GM19239 (cell line): ENCODE data around the gene G6PC3.

Experiments
- DNase-seq: peaks from one replicate; pipeline ENCODE4 v3.0.0; 2011; ENCODE audit warnings: low spot score; ENCODE audit not compliant: insufficient read length
- FAIRE-seq: peaks from 2 replicates; lab custom pipeline; 2011; peaks lifted over from hg19 to GRCh38; lab: Jason Lieb, UNC

Gene G6PC3

GRCh38 chr17:44102849-44103622 lies 32.5 kb downstream of the G6PC3 start:
- no peak for FAIRE-seq
- no peak for DNase-seq

GRCh38 chr17:44105483-44105882 lies 34.9 kb downstream of the G6PC3 start:
- DNase-seq (no peak), FAIRE-seq (no peak)

- FAIRE-seq (no peak), DNase-seq (no peak)
Measured at GRCh38 chr17:44105941-44106340, 35.4 kb downstream of the G6PC3 start.

GRCh38 chr17:44106801-44107200 lies 36.3 kb downstream of the G6PC3 start:
- FAIRE-seq = no peak

GRCh38 chr17:44108440-44109311 lies 38.1 kb downstream of the G6PC3 start:
- FAIRE-seq (no peak), DNase-seq (no peak)

More at GRCh38 chr17:44106801-44107200, 36.3 kb downstream of the G6PC3 start:
- DNase-seq = no peak

GRCh38 chr17:44109312-44109630 lies 38.7 kb downstream of the G6PC3 start:
- FAIRE-seq (no peak), DNase-seq (no peak)

- DNase-seq (no peak), FAIRE-seq (no peak)
Measured at GRCh38 chr17:44110011-44110686, 39.6 kb downstream of the G6PC3 start.

- peak; percentile 85 for FAIRE-seq
Measured at GRCh38 chr17:44110823-44111633, 40.5 kb downstream of the G6PC3 start.

GRCh38 chr17:44111777-44112176 lies 41.2 kb downstream of the G6PC3 start:
- FAIRE-seq = peak; percentile 77

More at GRCh38 chr17:44110823-44111633, 40.5 kb downstream of the G6PC3 start:
- DNase-seq = peak; percentile 81

GRCh38 chr17:44112284-44113280 lies 42.0 kb downstream of the G6PC3 start:
- no peak for DNase-seq
- FAIRE-seq = no peak

More at GRCh38 chr17:44111777-44112176, 41.2 kb downstream of the G6PC3 start:
- DNase-seq = no peak

GRCh38 chr17:44113382-44113781 lies 42.8 kb downstream of the G6PC3 start:
- DNase-seq (no peak), FAIRE-seq (no peak)

- DNase-seq (no peak), FAIRE-seq (no peak)
Measured at GRCh38 chr17:44113868-44114840, 43.6 kb downstream of the G6PC3 start.

GRCh38 chr17:44115585-44116415 lies 45.3 kb downstream of the G6PC3 start:
- FAIRE-seq = no peak
- DNase-seq = no peak

GRCh38 chr17:44117351-44117750 lies 46.8 kb downstream of the G6PC3 start:
- no peak for DNase-seq
- no peak for FAIRE-seq

- DNase-seq = no peak
- FAIRE-seq = no peak
Measured at GRCh38 chr17:44118427-44119050, 48.0 kb downstream of the G6PC3 start.

GRCh38 chr17:44119062-44119461 lies 48.5 kb downstream of the G6PC3 start:
- DNase-seq = no peak
- FAIRE-seq = no peak
